Loucy (cell line): Measurements from ENCODE around the gene KCNJ11.
A peak's percentile ranks its signal among the peaks of the same experiment; 100 is the strongest.

Experiments used
- H2AFZ ChIP-seq: fragments of 200-600 bp; sonication (generic); 2 replicates; pipeline ENCODE4 v1.6.0; 2016; ENCODE audit warnings: antibody characterized with exemption, mild to moderate bottlenecking, low read length, moderate library complexity
- H3F3A ChIP-seq: fragments of 200-600 bp; 2 replicates; pipeline ENCODE4 v1.6.0; 2016; ENCODE audit warnings: antibody characterized with exemption, low read depth, mild to moderate bottlenecking
- H3K27me3 ChIP-seq: fragments of 200-600 bp; sonication (generic); 2 replicates; pipeline ENCODE4 v1.6.1; 2014; ENCODE audit warnings: low read length, mild to moderate bottlenecking; ENCODE audit not compliant: insufficient read depth, poor library complexity, severe bottlenecking
- H3K36me3 ChIP-seq: fragments of 200-600 bp; sonication (generic); 2 replicates; pipeline ENCODE4 v1.6.1; 2016; ENCODE audit warnings: low read length; ENCODE audit not compliant: insufficient read depth
- H3K4me1 ChIP-seq: fragments of 200-600 bp; sonication (generic); 2 replicates; pipeline ENCODE4 v1.5.1; 2014; ENCODE audit warnings: low read length, mild to moderate bottlenecking; ENCODE audit not compliant: insufficient read depth, poor library complexity, severe bottlenecking
- H3K4me2 ChIP-seq: fragments of 200-600 bp; sonication (generic); 2 replicates; pipeline ENCODE4 v1.6.0; 2014; ENCODE audit warnings: antibody characterized with exemption, low read length, low read depth, mild to moderate bottlenecking; ENCODE audit not compliant: poor library complexity, severe bottlenecking
- H3K4me3 ChIP-seq: fragments of 200-600 bp; sonication (generic); 2 replicates; pipeline ENCODE4 v1.5.1; 2014; ENCODE audit warnings: low read length, mild to moderate bottlenecking, mixed read lengths; ENCODE audit not compliant: poor library complexity, severe bottlenecking
- H3K79me2 ChIP-seq: fragments of 200-600 bp; sonication (generic); 2 replicates; pipeline ENCODE4 v1.6.1; 2014; ENCODE audit warnings: low read length; ENCODE audit not compliant: insufficient read depth
- H3K9ac ChIP-seq: fragments of 200-600 bp; sonication (generic); 2 replicates; pipeline ENCODE4 v1.6.0; 2014; ENCODE audit warnings: mild to moderate bottlenecking, low read depth, low read length, moderate library complexity; ENCODE audit not compliant: poor library complexity, severe bottlenecking
- H3K9me2 ChIP-seq: fragments of 200-600 bp; sonication (generic); replicated peaks from 2 replicates; pipeline ENCODE4 v1.6.1; 2016; ENCODE audit warnings: low read depth, low read length, mixed read lengths
- H3K9me3 ChIP-seq: fragments of 200-600 bp; sonication (generic); 2 replicates; pipeline ENCODE4 v1.6.1; 2014; ENCODE audit warnings: mild to moderate bottlenecking, antibody characterized with exemption, low read length, low read depth; ENCODE audit not compliant: insufficient read depth
- H4K20me1 ChIP-seq: fragments of 200-600 bp; sonication (generic); 2 replicates; pipeline ENCODE4 v1.6.0; 2014; ENCODE audit warnings: antibody characterized with exemption, low read length, mild to moderate bottlenecking; ENCODE audit not compliant: insufficient read depth, poor library complexity, severe bottlenecking
- EZH2phosphoT487 ChIP-seq: fragments of 200-600 bp; IDR thresholded peaks from 2 replicates; pipeline ENCODE4 v1.6.1; 2018; ENCODE audit warnings: antibody characterized with exemption, mild to moderate bottlenecking, moderate library complexity, borderline replicate concordance
- TF ChIP-seq, protein P1 (sequence below): fragments of 200-600 bp; sonication (generic); conservative IDR thresholded peaks from 2 replicates; pipeline ENCODE4 v1.5.1; 2014; ENCODE audit warnings: mild to moderate bottlenecking, antibody characterized with exemption, low read length

Gene KCNJ11

GRCh38 chr11:17412488-17413180 is 24.2 kb upstream of the KCNJ11 start:
- H3K4me1 ChIP-seq = no peaks in the 10 kb centered on the region
- no peak overlapping the region for H2AFZ ChIP-seq
- no peaks in the 10 kb centered on the region for H3K79me2 ChIP-seq
- H3K27me3 ChIP-seq = no peaks in the 10 kb centered on the region
- no peaks in the 10 kb centered on the region for H3K9me3 ChIP-seq
- H3K4me2 ChIP-seq = no peak overlapping the region
- no peaks in the 10 kb centered on the region for H3F3A ChIP-seq
- TF ChIP-seq, protein P1, sequence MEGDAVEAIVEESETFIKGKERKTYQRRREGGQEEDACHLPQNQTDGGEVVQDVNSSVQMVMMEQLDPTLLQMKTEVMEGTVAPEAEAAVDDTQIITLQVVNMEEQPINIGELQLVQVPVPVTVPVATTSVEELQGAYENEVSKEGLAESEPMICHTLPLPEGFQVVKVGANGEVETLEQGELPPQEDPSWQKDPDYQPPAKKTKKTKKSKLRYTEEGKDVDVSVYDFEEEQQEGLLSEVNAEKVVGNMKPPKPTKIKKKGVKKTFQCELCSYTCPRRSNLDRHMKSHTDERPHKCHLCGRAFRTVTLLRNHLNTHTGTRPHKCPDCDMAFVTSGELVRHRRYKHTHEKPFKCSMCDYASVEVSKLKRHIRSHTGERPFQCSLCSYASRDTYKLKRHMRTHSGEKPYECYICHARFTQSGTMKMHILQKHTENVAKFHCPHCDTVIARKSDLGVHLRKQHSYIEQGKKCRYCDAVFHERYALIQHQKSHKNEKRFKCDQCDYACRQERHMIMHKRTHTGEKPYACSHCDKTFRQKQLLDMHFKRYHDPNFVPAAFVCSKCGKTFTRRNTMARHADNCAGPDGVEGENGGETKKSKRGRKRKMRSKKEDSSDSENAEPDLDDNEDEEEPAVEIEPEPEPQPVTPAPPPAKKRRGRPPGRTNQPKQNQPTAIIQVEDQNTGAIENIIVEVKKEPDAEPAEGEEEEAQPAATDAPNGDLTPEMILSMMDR = peak; percentile 39
- TF ChIP-seq EZH2phosphoT487 = no peak
- H4K20me1 ChIP-seq = no peaks in the 10 kb centered on the region
- H3K4me3 ChIP-seq = no peak overlapping the region
- no peaks in the 10 kb centered on the region for H3K36me3 ChIP-seq
- no peaks in the 10 kb centered on the region for H3K9me2 ChIP-seq
- no peak overlapping the region for H3K9ac ChIP-seq

DNA sequence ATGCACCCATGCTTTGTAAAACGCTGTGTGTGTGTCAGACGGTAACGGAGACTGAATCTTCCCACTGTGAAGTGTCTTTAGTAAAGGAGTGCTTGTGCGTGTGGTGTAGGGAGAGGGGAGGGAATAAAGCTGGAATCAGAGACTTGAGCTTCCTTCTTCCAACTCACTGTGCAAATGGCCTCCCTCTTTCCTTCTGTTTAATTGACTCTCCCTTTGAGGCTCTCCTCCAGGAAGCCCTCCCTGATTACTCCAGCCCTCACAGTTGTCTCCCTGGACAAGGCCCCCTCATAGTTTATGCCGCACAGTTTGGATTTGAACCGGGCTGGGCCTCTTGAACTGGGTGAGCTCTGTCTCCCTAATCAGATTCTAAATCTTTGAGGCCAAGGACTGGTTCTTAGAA is 23.0 kb upstream of the KCNJ11 start:
- Histone ChIP-seq H3K4me2 (no peak overlapping the region), H3K27me3 (no peaks in the 10 kb centered on the region), H2AFZ (no peak overlapping the region), H3K36me3 (no peaks in the 10 kb centered on the region), H3K9me3 (no peaks in the 10 kb centered on the region), H3K4me1 (no peaks in the 10 kb centered on the region), H3K4me3 (no peak overlapping the region), H3K9me2 (no peaks in the 10 kb centered on the region), H3K79me2 (no peaks in the 10 kb centered on the region), H3F3A (no peaks in the 10 kb centered on the region), H4K20me1 (no peaks in the 10 kb centered on the region), H3K9ac (no peak overlapping the region)
- TF ChIP-seq EZH2phosphoT487 = no peak
- TF ChIP-seq, protein P1 = no peak

GRCh38 chr11:17410606-17411379 is 22.3 kb upstream of the KCNJ11 start:
- Histone ChIP-seq H3K27me3 (no peaks in the 10 kb centered on the region), H3K9ac (no peak overlapping the region), H3F3A (no peaks in the 10 kb centered on the region), H3K9me2 (no peaks in the 10 kb centered on the region), H3K4me1 (no peaks in the 10 kb centered on the region), H3K9me3 (no peaks in the 10 kb centered on the region), H3K79me2 (no peaks in the 10 kb centered on the region), H4K20me1 (no peaks in the 10 kb centered on the region), H3K4me2 (no peak overlapping the region), H3K4me3 (no peak overlapping the region), H3K36me3 (no peaks in the 10 kb centered on the region), H2AFZ (no peak overlapping the region)
- no peak for TF ChIP-seq EZH2phosphoT487
- TF ChIP-seq, protein P1 = no peak
